Stimulated activated CD4-positive, alpha-beta T cell treated with anti-CD3 and anti-CD28 coated beads, TNF-alpha, amount 100 ng/mL, for 4 hours (primary cell): ENCODE data around the gene PDE4D.

Experiments
- DNase-seq, 3 experiments: peaks; one replicate each; pipeline ENCODE4 v3.0.0-alpha.2; 2020; ENCODE audit warnings: low read depth in 3 of 3

PDE4D gene

GRCh38 chr5:59517926-59518585 is 375.5 kb downstream of the PDE4D start:
- DNase-seq: no peak

GRCh38 chr5:59516161-59516560 is 377.4 kb downstream of the PDE4D start:
- no peak for DNase-seq

DNA sequence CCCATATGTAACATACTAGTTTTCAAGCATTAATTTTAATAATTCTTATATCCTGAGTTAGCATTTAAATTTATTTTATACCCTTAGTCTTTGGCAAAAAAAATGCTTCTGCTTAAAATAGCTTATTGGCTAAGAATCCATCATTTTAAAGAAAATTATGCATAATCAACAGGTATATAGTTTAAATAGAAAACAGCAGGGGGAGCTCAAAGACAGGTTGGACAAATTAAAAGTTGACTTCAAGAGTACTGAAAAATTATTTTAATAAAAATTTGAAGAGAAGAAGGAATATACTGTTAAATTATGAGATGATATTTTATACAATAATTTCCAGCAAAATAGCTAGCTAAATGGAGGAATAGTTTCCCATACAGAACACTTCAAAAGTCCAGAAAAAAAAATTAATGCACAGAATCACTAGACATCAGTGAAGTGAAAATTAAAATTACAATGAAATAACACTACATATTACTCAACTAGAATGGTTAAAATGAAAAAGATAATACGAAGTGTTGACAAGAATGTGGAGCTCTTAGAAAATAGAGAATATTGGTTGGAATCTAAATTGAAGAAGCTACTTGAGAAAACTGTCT is 387.1 kb downstream of the PDE4D start:
- DNase-seq: no peak

DNA sequence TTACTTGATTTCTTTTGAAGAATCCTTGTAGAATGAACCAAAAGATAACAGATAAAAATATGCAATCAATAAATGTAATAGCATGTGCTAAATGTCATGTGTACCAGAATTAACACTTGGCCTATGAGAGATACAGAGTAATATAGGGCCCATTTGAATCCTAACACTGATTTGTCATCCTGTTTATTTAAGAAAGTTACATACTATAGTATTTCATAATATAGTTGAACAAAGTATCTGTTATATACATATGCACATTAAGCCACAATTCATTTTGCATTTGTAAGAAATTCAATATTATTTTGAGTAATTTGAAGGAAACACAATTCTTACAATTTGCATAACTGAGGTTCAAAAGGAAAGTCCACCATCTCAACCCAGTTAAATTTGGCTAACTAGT is 389.5 kb downstream of the PDE4D start:
- DNase-seq: no peak

GRCh38 chr5:59503220-59503619 is 390.3 kb downstream of the PDE4D start:
- DNase-seq: no peak

- no peak for DNase-seq
Measured at GRCh38 chr5:59501316-59501715, 392.2 kb downstream of the PDE4D start.

- no peak for DNase-seq
Measured at GRCh38 chr5:59500014-59500413, 393.5 kb downstream of the PDE4D start.

DNA sequence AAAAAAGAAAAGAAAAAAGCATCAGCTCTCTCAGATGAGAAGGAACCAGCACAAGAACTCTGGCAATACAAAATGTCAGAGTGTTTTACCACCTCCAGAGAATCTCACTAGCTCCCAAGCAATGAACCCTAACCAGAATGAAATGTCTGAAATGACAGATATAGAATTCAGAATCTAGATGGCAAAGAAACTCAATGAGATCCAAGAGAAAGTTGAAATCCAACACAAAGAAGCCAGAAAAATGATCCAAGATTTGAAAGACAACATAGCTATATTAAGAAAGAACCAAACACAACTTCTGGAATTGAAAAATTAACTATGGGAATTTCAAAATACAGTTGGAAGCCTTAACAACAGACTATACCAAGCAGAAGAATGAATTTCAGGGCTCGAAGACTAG is 396.3 kb downstream of the PDE4D start:
- DNase-seq: no peak

DNA sequence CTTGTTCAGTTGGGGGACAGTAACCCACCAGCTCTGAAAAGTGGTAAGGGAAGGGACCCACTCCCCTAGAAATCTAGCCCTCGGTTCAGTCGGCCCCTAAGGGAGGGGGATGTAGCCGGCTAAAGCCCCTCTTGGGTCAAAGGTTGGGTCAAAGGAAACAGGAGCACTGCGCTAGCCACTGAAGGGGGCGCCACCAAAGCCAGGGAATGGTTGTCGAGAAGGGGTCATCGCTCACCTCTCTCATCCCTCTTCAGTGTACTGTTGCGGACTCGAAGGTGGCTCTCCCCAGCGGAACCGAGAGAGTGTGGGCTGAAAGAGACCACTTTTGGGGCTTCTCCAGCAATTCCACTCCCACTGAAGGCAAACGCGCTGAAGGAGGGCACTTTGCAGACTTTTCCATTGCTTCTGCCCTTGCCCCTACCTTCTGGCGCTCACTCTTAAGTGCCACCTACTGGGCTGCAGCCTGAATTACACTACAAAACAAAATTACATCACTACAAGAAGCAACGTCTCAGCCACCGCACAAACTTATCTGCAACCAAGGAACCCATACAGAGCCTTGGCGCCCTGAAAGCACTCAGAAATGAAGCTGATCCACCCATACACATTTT is 396.9 kb downstream of the PDE4D start:
- DNase-seq: no peak

- DNase-seq: no peak
Measured at GRCh38 chr5:59491945-59492344, 401.6 kb downstream of the PDE4D start.

DNA sequence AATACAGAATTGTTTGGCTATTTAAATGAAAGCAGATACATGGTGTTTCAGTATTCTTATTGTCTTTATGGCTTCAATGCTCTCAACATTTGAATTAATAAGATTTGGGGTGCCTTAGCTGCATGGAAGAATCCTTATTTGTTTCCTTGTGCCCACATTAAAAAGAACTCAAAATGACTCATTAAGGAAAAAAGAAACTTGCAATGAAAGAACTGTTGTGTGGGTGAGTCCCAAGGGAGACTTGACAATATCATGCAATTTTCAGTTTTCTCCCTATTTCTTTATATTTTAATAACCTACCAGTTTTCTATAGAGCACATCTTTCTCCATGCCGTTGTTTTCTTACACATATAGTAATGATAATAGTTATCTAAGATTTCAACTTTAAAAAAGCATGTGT is 404.0 kb downstream of the PDE4D start:
- DNase-seq: no peak

GRCh38 chr5:59487772-59488729 is 405.5 kb downstream of the PDE4D start:
- DNase-seq: no peak

DNA sequence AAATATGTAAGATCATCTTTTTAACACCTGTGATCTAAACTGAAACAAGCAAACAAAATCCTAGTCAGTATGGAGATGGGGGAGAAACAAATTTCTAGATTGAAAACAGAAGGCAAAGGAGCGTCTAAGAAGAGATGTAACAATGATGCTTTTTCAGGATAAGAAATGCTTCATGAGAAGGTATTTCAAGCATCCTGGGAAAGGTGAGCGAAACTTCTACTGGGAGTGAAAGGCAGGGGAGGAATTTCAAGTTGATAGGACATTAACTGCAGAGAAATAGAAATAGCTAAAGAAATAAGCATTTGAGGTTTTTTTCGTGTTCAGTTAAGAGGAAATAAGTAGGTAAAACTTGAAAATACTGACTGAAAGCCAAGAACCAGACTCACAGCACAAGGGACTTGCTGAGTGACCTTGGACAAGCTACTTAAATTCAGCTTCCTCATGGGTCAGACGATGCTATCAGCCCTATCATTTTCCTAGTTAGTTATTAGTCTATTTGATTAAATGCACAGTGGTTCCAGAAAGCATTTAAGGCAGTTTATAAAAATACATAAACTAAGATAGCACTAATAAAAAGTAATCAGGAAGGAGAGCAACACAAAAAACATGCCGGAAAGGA is 406.3 kb downstream of the PDE4D start:
- DNase-seq: no peak

- no peak for DNase-seq
Measured at GRCh38 chr5:59486508-59486907, 407.0 kb downstream of the PDE4D start.

DNA sequence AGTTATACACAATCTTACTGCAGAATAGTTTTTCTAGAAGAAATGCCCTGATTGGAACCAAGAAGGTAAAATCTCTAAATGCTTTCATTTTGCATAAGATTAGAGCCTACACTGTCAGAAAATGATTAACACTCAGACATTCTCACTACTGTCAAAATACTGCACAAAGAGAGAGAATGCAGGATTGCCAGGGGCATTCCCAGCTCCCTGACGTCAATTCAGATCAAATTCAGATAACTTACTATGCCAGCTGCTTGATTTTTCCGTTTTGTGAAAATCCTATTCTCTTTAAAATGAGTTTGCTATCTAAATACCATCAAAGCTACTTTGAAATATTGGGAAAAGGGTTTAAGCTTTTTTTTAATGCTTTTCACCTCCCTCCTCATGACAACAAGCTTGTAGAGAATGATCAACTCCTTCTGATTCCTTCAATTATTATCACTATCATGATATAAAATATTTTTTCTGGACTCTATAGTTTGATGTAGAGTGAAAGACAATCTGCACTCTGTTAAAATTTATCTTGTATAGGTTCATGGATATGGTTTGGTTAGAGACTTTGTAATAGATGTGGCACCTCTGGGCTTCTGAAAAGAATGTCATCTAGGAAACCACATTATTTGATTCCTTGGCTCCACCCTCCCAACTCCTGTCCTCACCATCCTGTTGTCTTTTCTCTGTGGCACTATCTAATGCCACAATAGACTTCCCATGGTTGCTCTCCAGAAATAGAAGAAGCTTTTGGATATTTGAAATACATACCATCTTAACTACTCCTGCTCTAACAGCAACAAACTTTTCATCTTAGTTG is 407.7 kb downstream of the PDE4D start:
- DNase-seq: no peak

GRCh38 chr5:59485107-59485506 is 408.4 kb downstream of the PDE4D start:
- DNase-seq: no peak

DNA sequence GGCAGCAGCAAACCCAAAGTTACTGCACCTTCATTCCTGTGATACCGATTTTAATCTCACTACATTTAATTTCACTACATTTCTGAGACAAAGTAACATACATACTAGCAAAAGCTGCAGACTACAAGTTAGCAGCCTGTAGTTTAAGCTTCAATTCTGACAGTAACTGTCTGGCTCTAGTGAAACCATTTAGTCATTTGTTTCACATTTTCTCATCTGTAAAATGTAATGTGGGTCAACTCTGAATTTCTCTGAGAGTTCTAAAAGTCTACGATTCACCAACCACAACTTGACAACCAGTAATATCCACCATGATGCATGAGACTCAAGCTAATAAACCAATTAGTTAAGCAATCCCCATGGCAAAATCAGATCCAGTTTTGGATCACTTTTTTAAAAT is 408.9 kb downstream of the PDE4D start:
- no peak for DNase-seq

DNA sequence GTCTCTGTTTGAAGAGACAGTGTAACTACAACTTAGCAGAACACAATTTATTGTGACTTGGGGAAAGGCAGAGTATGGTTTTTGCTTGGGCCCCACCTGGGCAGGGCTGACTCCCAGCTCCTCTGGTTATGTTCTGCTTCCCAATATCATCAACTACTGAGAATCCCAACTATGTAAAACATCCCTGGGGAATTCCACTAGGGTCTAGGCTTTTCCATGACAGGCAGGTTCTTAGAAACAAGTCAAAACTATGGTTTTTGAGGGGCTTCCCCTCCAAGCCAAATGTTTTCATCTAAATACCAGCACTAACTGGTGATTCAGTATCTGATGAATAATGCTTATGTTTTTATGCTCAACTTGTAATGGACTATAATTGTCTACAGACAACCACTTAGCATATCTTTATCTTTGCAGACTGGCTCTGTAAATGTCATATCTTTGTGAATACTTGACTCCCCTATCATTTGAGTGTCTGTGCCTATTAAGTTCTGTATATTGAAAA is 409.5 kb downstream of the PDE4D start:
- no peak for DNase-seq

- DNase-seq: no peak
Measured at GRCh38 chr5:59479086-59479485, 414.4 kb downstream of the PDE4D start.

GRCh38 chr5:59474324-59474723 is 419.2 kb downstream of the PDE4D start:
- DNase-seq: no peak

GRCh38 chr5:59473611-59474010 is 419.9 kb downstream of the PDE4D start:
- no peak for DNase-seq
